GM12878 (cell line): Measurements from ENCODE around the gene NPIPB6. TPM values are rescaled to one million over a fixed set of nuclear protein-coding genes. Genes with fewer than 3 reads are reported as not detected.

ENCODE experiments used
- ATAC-seq: fragments of 200-7000 bp; cut with Tn5 transposase; 3 replicates; pipeline ENCODE4 v1.9.1; 2020; ENCODE audit warnings: mild to moderate bottlenecking, moderate library complexity
- BruUV-seq: library from RNA; stranded (reverse); fragments of 400-500 nt; replicated peaks from 2 replicates; lab custom pipeline; 2021; lab: Mats Ljungman, UMichigan
- CTCF ChIA-PET: fragments of 300-600 bp; sonication (Branson Sonifier 250); formaldehyde crosslinking; extraction: SDS; loops from one replicate; lab custom pipeline; 2021; ENCODE audit warnings: inconsistent platforms; lab: Yijun Ruan, JAX
- POLR2A ChIA-PET: fragments of 350-600 bp; formaldehyde crosslinking; extraction: SDS; loops from one replicate; lab custom pipeline; 2021; ENCODE audit warnings: inconsistent platforms; lab: Charles Lee
- RAD21 ChIA-PET: fragments of 300-600 bp; sonication (Branson Sonifier 250); formaldehyde crosslinking; loops from one replicate; lab custom pipeline; 2023; ENCODE audit warnings: antibody characterized with exemption; ENCODE audit not compliant: unreplicated experiment; lab: Charles Lee
- SMC1A ChIA-PET: fragments of 300-600 bp; sonication (Branson Sonifier 250); formaldehyde crosslinking; loops from one replicate; lab custom pipeline; 2023; ENCODE audit not compliant: unreplicated experiment, uncharacterized antibody; lab: Charles Lee
- DNase-seq: peaks from one replicate; pipeline ENCODE4 v3.0.0-alpha.2; 2011; ENCODE audit warnings: low read depth, low spot score
- FAIRE-seq: peaks from 3 replicates; lab custom pipeline; 2011; peaks lifted over from hg19 to GRCh38; lab: Jason Lieb, UNC
- H2AFZ ChIP-seq: 2 replicates; pipeline ENCODE4 v1.6.0; 2011; ENCODE audit warnings: low read depth, low read length, control low read depth; ENCODE audit not compliant: control insufficient read depth
- H3K27ac ChIP-seq: 2 replicates; pipeline ENCODE4 v1.5.1; 2011; ENCODE audit warnings: control low read depth; ENCODE audit not compliant: control insufficient read depth, insufficient read depth
- H3K27me3 ChIP-seq, 2 experiments: replicated peaks in 1 of 2; 2 replicates each; pipeline versions ENCODE4 v1.6.0 to v1.6.1; 2011; ENCODE audit warnings: low read length in 1 of 2; ENCODE audit not compliant: control insufficient read depth in 2 of 2, insufficient read depth in 2 of 2
- H3K36me3 ChIP-seq, 2 experiments: 2 replicates each; pipeline ENCODE4 v1.5.1; 2011; ENCODE audit warnings: low read length in 1 of 2; ENCODE audit not compliant: control insufficient read depth in 2 of 2, insufficient read depth in 2 of 2
- H3K4me1 ChIP-seq: 2 replicates; pipeline ENCODE4 v1.6.1; 2011; ENCODE audit warnings: mild to moderate bottlenecking, low read length, moderate library complexity, mixed read lengths; ENCODE audit not compliant: control insufficient read depth, insufficient read depth
- H3K4me2 ChIP-seq: 2 replicates; pipeline ENCODE4 v1.6.0; 2011; ENCODE audit warnings: control low read depth; ENCODE audit not compliant: control insufficient read depth, insufficient read depth
- H3K4me3 ChIP-seq: fragments of 200-600 bp; sonication (generic); 2 replicates; pipeline ENCODE4 v1.5.1; 2016
- H3K79me2 ChIP-seq: 2 replicates; pipeline ENCODE4 v1.6.0; 2011; ENCODE audit warnings: low read length; ENCODE audit not compliant: control insufficient read depth, insufficient read depth
- H3K9ac ChIP-seq: 2 replicates; pipeline ENCODE4 v1.8.0; 2011; ENCODE audit warnings: low read length, control low read depth, mixed read lengths; ENCODE audit not compliant: control insufficient read depth, insufficient read depth
- H3K9me3 ChIP-seq: replicated peaks from 3 replicates; pipeline ENCODE4 v1.5.1; 2011; ENCODE audit warnings: mild to moderate bottlenecking, low read length; ENCODE audit not compliant: control insufficient read depth, insufficient read depth
- H4K20me1 ChIP-seq: 2 replicates; pipeline ENCODE4 v1.6.0; 2011; ENCODE audit not compliant: control insufficient read depth, insufficient read depth
- BHLHE40 ChIP-seq, 2 experiments: fragments of 450-650 bp in 1 of 2; IDR thresholded peaks; 2 replicates each; pipeline ENCODE4 v1.6.1; 2011 to 2017; ENCODE audit warnings: low read depth in 2 of 2, borderline replicate concordance in 1 of 2, improper control_type of control experiment in 1 of 2, low read length in 1 of 2, mild to moderate bottlenecking in 1 of 2
- BMI1 ChIP-seq: fragments of 450-650 bp; IDR thresholded peaks from 2 replicates; pipeline ENCODE4 v1.6.1; 2016; ENCODE audit warnings: mild to moderate bottlenecking, moderate library complexity, borderline replicate concordance
- CBX3 ChIP-seq: fragments of 200-600 bp; sonication (generic); IDR thresholded peaks from 2 replicates; pipeline ENCODE4 v1.6.1; 2016; ENCODE audit warnings: low read depth, borderline replicate concordance
- EZH2 ChIP-seq: IDR thresholded peaks from 2 replicates; pipeline ENCODE4 v1.6.1; 2012; ENCODE audit warnings: low read depth, mild to moderate bottlenecking, control low read depth, inconsistent platforms, low read length, borderline replicate concordance; ENCODE audit not compliant: control insufficient read depth
- GATAD2B ChIP-seq: fragments of 450-650 bp; conservative IDR thresholded peaks from 2 replicates; pipeline ENCODE4 v1.6.1; 2017; ENCODE audit warnings: low read depth, mild to moderate bottlenecking, moderate library complexity
- HCFC1 ChIP-seq: fragments of 150-350 bp; IDR thresholded peaks from 2 replicates; pipeline ENCODE4 v1.6.1; 2014; ENCODE audit warnings: low read length
- HDAC2 ChIP-seq: fragments of 200-600 bp; sonication (generic); IDR thresholded peaks from 2 replicates; pipeline ENCODE4 v1.6.1; 2017
- IKZF2 ChIP-seq, 2 experiments: fragments of 450-650 bp; IDR thresholded peaks; 2 replicates each; pipeline ENCODE4 v1.6.1; 2017; ENCODE audit warnings: mild to moderate bottlenecking in 2 of 2, moderate library complexity in 2 of 2
- MEF2B ChIP-seq: fragments of 450-650 bp; IDR thresholded peaks from 2 replicates; pipeline ENCODE4 v1.6.1; 2018; ENCODE audit warnings: mild to moderate bottlenecking, moderate library complexity; ENCODE audit not compliant: partially characterized antibody, poor library complexity, severe bottlenecking
- MTA2 ChIP-seq: fragments of 450-650 bp; IDR thresholded peaks from 2 replicates; pipeline ENCODE4 v1.6.1; 2016; ENCODE audit warnings: low read depth, mild to moderate bottlenecking, moderate library complexity
- NR2C1 ChIP-seq: fragments of 450-650 bp; IDR thresholded peaks from 2 replicates; pipeline ENCODE4 v1.6.1; 2017; ENCODE audit warnings: antibody characterized with exemption, mild to moderate bottlenecking, moderate library complexity
- POLR2AphosphoS5 ChIP-seq: IDR thresholded peaks from 2 replicates; pipeline ENCODE4 v1.6.1; 2011; ENCODE audit warnings: mild to moderate bottlenecking, low read length, inconsistent platforms
- POU2F2 ChIP-seq: IDR thresholded peaks from 3 replicates; pipeline ENCODE4 v1.6.1; 2011; ENCODE audit warnings: low read depth, mild to moderate bottlenecking, low read length, borderline replicate concordance
- RCOR1 ChIP-seq: conservative IDR thresholded peaks from 2 replicates; pipeline ENCODE4 v1.6.1; 2012; ENCODE audit warnings: low read depth, low read length, improper control_type of control experiment
- YY1 ChIP-seq: IDR thresholded peaks from 2 replicates; pipeline ENCODE4 v1.6.1; 2011; ENCODE audit warnings: low read depth, mild to moderate bottlenecking, low read length
- ZNF24 ChIP-seq: fragments of 450-650 bp; IDR thresholded peaks from 2 replicates; pipeline ENCODE4 v1.6.1; 2017; ENCODE audit warnings: antibody characterized with exemption, mild to moderate bottlenecking
- WGBS: methylation state at CpG from one replicate; pipeline ENCODE4 v1.1.6; 2016; ENCODE audit warnings: low lambda C conversion rate; ENCODE audit not compliant: insufficient replicate concordance, insufficient coverage; ENCODE audit errors: missing lambda C conversion rate; 5-methylcytosine and 5-hydroxymethylcytosine counted together
- in situ Hi-C: fragments of 300-500 bp; cut with MboI; formaldehyde crosslinking; loops from 9 replicates; pipeline ENCODE4 v1.14.3; 2018; ENCODE audit warnings: mixed read lengths
- intact Hi-C: fragments of 100-400 bp; cut with micrococcal nuclease; formaldehyde crosslinking; loops from one replicate; pipeline ENCODE4 v1.14.2; 2022; ENCODE audit not compliant: unreplicated experiment
- polyA plus RNA-seq, 11 experiments: library from polyadenylated mRNA; depleted of rRNA in 4 of 11; unstranded in 6 of 11; stranded (reverse) in 5 of 11; fragments of >200 nt; fragmentation: Nextera tagmentation in 4 of 11; fragmentation: Illumina TruSeq in 1 of 11; extraction: Ambion mirVana in 4 of 11; extraction: Trizol in 1 of 11; gene quantifications; 1 replicate in 1 of 11; 2 replicates in 10 of 11; pipeline versions ENCODE4 v1.2.1 to v1.2.3, GENCODE V29; 2011 to 2016; ENCODE audit warnings: inconsistent platforms in 2 of 11, missing spikeins in 2 of 11, low read depth in 1 of 11
- total RNA-seq, 4 experiments: library from RNA; depleted of rRNA in 3 of 4; stranded (reverse); fragments of >200 nt in 3 of 4; fragmentation: Illumina TruSeq in 1 of 4; extraction: Trizol in 1 of 4; gene quantifications; 2 replicates each; pipeline versions ENCODE4 v1.2.1 to v1.2.3, GENCODE V29; 2013 to 2021
- TF ChIP-seq, protein P1 (sequence below): fragments of 450-650 bp; IDR thresholded peaks from 2 replicates; pipeline ENCODE4 v1.6.1; 2017; ENCODE audit warnings: mild to moderate bottlenecking, low read depth, inconsistent platforms; ENCODE audit not compliant: poor library complexity, severe bottlenecking
- TF ChIP-seq, protein P2 (sequence below): fragments of 450-650 bp; IDR thresholded peaks from 2 replicates; pipeline ENCODE4 v1.6.1; 2017; ENCODE audit warnings: antibody characterized with exemption, mild to moderate bottlenecking, moderate library complexity
- TF ChIP-seq, protein P3 (sequence below), 3 experiments: IDR thresholded peaks in 2 of 3; conservative IDR thresholded peaks in 1 of 3; 2 replicates each; pipeline ENCODE4 v1.5.1; 2011; ENCODE audit warnings: low read depth in 3 of 3, low read length in 3 of 3, mild to moderate bottlenecking in 3 of 3, control low read depth in 2 of 3, moderate library complexity in 2 of 3, inconsistent platforms in 1 of 3, mixed read lengths in 1 of 3; ENCODE audit not compliant: control insufficient read depth in 2 of 3, insufficient read depth in 1 of 3; ENCODE audit errors: extremely low read depth in 1 of 3

Gene NPIPB6
- total and polyA plus RNA-seq, 10 of the 15 experiments (the other 5 are each of a cell fraction or from before 2014, with no cell fraction given) = 0.24 to 0.76 (median 0.44) TPM; not detected in 5

DNA sequence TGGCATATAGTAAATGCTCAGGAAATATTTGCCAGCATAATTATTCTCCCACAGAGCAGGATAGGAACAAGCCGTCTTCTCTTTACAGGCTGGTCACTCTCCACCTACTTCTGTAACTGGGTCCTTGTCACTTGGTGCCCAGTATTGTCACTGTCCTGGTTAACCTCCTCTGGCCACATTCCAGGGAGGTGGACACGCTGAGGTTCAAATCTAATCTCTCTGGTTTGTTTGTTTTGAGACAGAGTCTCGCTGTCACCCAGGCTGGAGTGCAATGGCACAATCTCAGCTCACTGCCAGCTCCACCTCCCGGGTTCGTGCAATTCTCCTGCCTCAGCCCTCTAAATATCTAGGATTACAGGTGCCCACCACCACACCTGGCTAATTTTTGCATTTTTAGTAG, 55.4 kb downstream of the NPIPB6 start:
- Histone ChIP-seq H2AFZ (no peak overlapping the region), H3K9me3 (no peaks in the 10 kb centered on the region), H3K27ac (no peak overlapping the region), H3K79me2 (no peaks in the 10 kb centered on the region), H3K4me2 (no peak overlapping the region), H3K9ac (no peak overlapping the region), H3K27me3 (peaks cover 0 to 2% of the 10 kb centered on the region in 2 experiments; a peak in 2 of 4 replicates), H3K4me1 (peaks cover 3% of the 10 kb centered on the region; the same call in 1 of the 2 replicates), H4K20me1 (no peaks in the 10 kb centered on the region), H3K36me3 (no peaks in the 10 kb centered on the region), H3K4me3 (no peak overlapping the region)
- no TSS peak for BruUV-seq
- ChIA-PET POLR2A (no interaction called here), CTCF (interaction anchor here (1.7 kb wide), 1 partner anchor 14 kb away, joined by 4 read pairs; no protein-coding TSS in a partner anchor), SMC1A (no interaction called here), RAD21 (no interaction called here)
- intact Hi-C loops = no loop called here
- FAIRE-seq (no peak), DNase-seq (no peak), ATAC-seq (no peak)
- in situ Hi-C loops = no loop called here
- WGBS = 19% methylated on average over 5 of the region's 5 CpGs
- TF ChIP-seq MEF2B = no peak
- no peak for TF ChIP-seq GATAD2B
- no peak for TF ChIP-seq EZH2
- TF ChIP-seq MTA2 = no peak
- no peak for TF ChIP-seq BHLHE40 (IDR thresholded peaks at IDR 0.05; ENCODE audit: borderline replicate concordance in 1 of 2, low read depth in 2 of 2, low read length in 1 of 2)
- TF ChIP-seq HCFC1 = no peak
- no peak for TF ChIP-seq IKZF2 (IDR thresholded peaks at IDR 0.05)
- no peak for TF ChIP-seq ZNF24
- no peak for TF ChIP-seq RCOR1
- no peak for TF ChIP-seq CBX3
- no peak for TF ChIP-seq POU2F2
- no peak for TF ChIP-seq HDAC2
- TF ChIP-seq, protein P1, sequence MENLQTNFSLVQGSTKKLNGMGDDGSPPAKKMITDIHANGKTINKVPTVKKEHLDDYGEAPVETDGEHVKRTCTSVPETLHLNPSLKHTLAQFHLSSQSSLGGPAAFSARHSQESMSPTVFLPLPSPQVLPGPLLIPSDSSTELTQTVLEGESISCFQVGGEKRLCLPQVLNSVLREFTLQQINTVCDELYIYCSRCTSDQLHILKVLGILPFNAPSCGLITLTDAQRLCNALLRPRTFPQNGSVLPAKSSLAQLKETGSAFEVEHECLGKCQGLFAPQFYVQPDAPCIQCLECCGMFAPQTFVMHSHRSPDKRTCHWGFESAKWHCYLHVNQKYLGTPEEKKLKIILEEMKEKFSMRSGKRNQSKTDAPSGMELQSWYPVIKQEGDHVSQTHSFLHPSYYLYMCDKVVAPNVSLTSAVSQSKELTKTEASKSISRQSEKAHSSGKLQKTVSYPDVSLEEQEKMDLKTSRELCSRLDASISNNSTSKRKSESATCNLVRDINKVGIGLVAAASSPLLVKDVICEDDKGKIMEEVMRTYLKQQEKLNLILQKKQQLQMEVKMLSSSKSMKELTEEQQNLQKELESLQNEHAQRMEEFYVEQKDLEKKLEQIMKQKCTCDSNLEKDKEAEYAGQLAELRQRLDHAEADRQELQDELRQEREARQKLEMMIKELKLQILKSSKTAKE = no peak
- TF ChIP-seq BMI1 = no peak
- no peak for TF ChIP-seq NR2C1
- TF ChIP-seq YY1 = no peak
- TF ChIP-seq, protein P2, sequence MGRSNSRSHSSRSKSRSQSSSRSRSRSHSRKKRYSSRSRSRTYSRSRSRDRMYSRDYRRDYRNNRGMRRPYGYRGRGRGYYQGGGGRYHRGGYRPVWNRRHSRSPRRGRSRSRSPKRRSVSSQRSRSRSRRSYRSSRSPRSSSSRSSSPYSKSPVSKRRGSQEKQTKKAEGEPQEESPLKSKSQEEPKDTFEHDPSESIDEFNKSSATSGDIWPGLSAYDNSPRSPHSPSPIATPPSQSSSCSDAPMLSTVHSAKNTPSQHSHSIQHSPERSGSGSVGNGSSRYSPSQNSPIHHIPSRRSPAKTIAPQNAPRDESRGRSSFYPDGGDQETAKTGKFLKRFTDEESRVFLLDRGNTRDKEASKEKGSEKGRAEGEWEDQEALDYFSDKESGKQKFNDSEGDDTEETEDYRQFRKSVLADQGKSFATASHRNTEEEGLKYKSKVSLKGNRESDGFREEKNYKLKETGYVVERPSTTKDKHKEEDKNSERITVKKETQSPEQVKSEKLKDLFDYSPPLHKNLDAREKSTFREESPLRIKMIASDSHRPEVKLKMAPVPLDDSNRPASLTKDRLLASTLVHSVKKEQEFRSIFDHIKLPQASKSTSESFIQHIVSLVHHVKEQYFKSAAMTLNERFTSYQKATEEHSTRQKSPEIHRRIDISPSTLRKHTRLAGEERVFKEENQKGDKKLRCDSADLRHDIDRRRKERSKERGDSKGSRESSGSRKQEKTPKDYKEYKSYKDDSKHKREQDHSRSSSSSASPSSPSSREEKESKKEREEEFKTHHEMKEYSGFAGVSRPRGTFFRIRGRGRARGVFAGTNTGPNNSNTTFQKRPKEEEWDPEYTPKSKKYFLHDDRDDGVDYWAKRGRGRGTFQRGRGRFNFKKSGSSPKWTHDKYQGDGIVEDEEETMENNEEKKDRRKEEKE = no peak
- TF ChIP-seq, protein P3, sequence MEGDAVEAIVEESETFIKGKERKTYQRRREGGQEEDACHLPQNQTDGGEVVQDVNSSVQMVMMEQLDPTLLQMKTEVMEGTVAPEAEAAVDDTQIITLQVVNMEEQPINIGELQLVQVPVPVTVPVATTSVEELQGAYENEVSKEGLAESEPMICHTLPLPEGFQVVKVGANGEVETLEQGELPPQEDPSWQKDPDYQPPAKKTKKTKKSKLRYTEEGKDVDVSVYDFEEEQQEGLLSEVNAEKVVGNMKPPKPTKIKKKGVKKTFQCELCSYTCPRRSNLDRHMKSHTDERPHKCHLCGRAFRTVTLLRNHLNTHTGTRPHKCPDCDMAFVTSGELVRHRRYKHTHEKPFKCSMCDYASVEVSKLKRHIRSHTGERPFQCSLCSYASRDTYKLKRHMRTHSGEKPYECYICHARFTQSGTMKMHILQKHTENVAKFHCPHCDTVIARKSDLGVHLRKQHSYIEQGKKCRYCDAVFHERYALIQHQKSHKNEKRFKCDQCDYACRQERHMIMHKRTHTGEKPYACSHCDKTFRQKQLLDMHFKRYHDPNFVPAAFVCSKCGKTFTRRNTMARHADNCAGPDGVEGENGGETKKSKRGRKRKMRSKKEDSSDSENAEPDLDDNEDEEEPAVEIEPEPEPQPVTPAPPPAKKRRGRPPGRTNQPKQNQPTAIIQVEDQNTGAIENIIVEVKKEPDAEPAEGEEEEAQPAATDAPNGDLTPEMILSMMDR (IDR thresholded peaks at IDR 0.05 in 2 of 3, conservative IDR thresholded peaks at IDR 0.05 in 1 of 3; ENCODE audit: control insufficient read depth in 2 of 3, extremely low read depth in 1 of 3, insufficient read depth in 1 of 3, low read depth in 3 of 3, low read length in 3 of 3) = no peak
- no peak for TF ChIP-seq POLR2AphosphoS5
